H7 (cell line): ENCODE data around the gene EHMT1. TPM values are rescaled to one million over a fixed set of nuclear protein-coding genes. Genes with fewer than 3 reads are reported as not detected.

ENCODE experiments used
- DNase-seq: peaks from one replicate; pipeline ENCODE4 v3.0.0; 2012
- H3K27me3 ChIP-seq: 2 replicates; pipeline ENCODE4 v1.6.0; 2011; ENCODE audit warnings: mild to moderate bottlenecking, low read length; ENCODE audit not compliant: control insufficient read depth, insufficient read depth
- H3K36me3 ChIP-seq: replicated peaks from 2 replicates; pipeline ENCODE4 v1.5.1; 2011; ENCODE audit warnings: low read length; ENCODE audit not compliant: control insufficient read depth, insufficient read depth
- H3K4me3 ChIP-seq: 2 replicates; pipeline ENCODE4 v1.5.1; 2011; ENCODE audit warnings: low read depth, mild to moderate bottlenecking, control low read depth, low read length, moderate library complexity; ENCODE audit not compliant: insufficient read depth
- total RNA-seq: library from RNA; depleted of rRNA; stranded (reverse); fragments of >200 nt; shearing (Covaris generic); gene quantifications from 2 replicates; pipeline ENCODE4 v1.2.3, GENCODE V29; 2014

Gene EHMT1
- total RNA-seq, 1 experiment from 2014 or later: 89.6 TPM

GRCh38 chr9:137674307-137674975 is 55.6 kb downstream of the EHMT1 start:
- peak; percentile 69 for DNase-seq
- Histone ChIP-seq H3K4me3 (no peak overlapping the region), H3K27me3 (no peaks in the 10 kb centered on the region), H3K36me3 (no peaks in the 10 kb centered on the region)

- H3K36me3 ChIP-seq: no peaks in the 10 kb centered on the region
These were observed 56.1 kb downstream of the EHMT1 start for GRCh38 chr9:137674976-137675320.

DNA sequence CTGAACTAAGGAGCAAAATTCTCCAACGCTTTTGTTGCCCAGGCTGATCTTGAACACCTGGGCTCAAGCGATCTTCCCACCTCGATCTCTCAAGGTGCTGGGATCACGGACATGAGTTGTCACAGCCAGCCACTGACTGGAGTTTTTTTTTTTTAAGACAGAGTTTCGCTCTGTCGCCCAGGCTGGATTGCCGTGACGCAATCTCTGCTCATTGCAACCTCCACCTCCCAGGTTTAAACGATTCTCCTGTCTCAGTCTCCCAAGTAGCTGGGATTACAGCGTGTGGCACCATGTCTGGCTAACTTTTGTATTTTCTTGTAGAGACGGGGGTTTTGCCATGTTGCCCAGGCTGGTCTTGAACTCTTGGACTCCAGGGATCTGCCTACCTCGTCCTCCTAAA is 58.2 kb downstream of the EHMT1 start:
- Histone ChIP-seq H3K27me3 (no peaks in the 10 kb centered on the region), H3K36me3 (no peaks in the 10 kb centered on the region), H3K4me3 (no peak overlapping the region)
- DNase-seq: no peak

More at GRCh38 chr9:137674976-137675320, 56.1 kb downstream of the EHMT1 start:
- no peak overlapping the region for H3K4me3 ChIP-seq
- no peaks in the 10 kb centered on the region for H3K27me3 ChIP-seq
- DNase-seq: peak; percentile 42

GRCh38 chr9:137678202-137678601 is 59.4 kb downstream of the EHMT1 start:
- H3K27me3 ChIP-seq: no peaks in the 10 kb centered on the region
- H3K36me3 ChIP-seq: no peaks in the 10 kb centered on the region
- DNase-seq: no peak
- H3K4me3 ChIP-seq: no peak overlapping the region

GRCh38 chr9:137679249-137679648 is 60.4 kb downstream of the EHMT1 start:
- Histone ChIP-seq H3K36me3 (no peaks in the 10 kb centered on the region), H3K27me3 (no peaks in the 10 kb centered on the region), H3K4me3 (no peak overlapping the region)
- peak; percentile 86 for DNase-seq

GRCh38 chr9:137679695-137680305 is 61.0 kb downstream of the EHMT1 start:
- Histone ChIP-seq H3K4me3 (no peak overlapping the region), H3K36me3 (no peaks in the 10 kb centered on the region), H3K27me3 (no peaks in the 10 kb centered on the region)
- peak; percentile 36 for DNase-seq

DNA sequence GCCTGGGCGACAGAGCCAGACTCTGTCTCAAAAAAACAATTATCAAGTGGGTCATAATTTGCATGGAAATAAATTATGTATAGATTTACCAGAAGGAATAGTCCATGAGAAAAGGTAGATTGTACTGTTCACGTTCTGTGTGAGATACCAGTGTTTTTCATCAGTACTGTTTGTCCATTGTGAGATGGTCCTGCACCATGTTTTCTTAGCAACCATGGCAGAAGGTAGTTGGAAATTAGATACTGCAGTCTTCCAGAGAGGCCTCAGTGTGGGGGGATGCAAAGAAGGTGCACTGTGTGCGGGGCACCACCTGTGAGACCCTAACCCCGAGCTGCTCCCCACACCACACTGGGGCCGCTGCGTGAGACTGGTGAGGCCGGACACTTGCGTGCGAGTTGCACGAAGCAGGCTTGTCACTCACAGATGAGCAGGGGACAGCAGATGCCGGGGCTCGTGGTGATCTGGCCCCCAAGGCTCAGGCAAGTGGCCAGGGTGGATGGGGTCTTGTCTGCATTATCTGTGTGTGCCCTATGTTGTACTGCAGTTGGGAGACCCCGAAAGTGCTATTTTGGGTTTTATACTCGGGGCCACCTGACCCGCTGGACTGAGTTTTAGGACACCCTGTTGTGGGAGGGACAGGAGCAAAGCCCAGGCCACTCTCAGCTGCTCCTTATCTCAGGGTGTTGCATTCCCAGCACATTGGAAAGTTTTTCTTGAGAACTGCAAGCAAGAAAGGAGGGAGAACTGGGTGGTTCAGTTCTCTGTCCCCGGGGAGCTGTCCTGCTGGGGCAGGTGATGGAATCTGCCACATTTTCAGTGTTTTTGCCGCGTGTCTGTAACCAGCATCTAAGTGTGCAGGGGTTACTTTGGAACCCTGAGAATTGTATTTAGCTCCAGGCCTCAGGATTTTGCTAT is 61.9 kb downstream of the EHMT1 start:
- H3K4me3 ChIP-seq: no peak overlapping the region

DNA sequence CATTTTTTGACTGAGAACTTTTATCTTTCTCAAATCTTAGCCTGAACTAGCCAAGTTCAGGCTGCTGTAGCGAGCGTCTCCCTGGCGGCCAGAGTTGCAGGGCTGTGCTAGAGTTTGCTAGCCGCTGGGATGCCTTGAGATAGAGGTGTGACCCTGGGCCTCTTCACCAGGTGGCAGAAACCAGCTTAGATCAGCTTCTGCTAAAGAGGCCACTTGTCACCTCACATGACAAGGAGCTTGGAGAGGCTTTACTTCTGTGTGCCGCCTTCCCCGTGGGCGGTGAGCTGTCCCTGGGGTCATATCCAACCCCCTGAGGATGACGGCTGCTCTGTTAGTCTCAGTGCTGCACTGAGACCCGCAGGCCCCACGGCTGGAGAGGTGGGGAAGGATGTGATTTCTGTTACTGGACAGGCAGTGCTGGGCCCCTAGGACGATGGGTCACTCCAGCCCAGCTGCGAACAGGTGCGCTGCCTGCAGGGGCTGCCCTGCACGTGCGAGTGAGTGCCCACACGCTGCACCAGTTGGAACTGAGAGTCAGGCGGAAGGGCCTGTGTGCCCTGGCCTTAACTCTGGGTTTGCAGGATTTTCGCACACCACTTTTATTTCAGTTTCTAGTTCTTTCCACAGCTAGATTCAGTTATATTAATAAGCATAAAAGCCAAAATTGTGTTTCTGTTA is 63.8 kb downstream of the EHMT1 start:
- peak; percentile 60 for DNase-seq
- H3K27me3 ChIP-seq: no peaks in the 10 kb centered on the region
- H3K4me3 ChIP-seq: no peak overlapping the region
- no peaks in the 10 kb centered on the region for H3K36me3 ChIP-seq

More for the DNA sequence above, 61.9 kb downstream of the EHMT1 start:
- no peaks in the 10 kb centered on the region for H3K27me3 ChIP-seq
- H3K36me3 ChIP-seq: no peaks in the 10 kb centered on the region
- DNase-seq: peak; percentile 62

DNA sequence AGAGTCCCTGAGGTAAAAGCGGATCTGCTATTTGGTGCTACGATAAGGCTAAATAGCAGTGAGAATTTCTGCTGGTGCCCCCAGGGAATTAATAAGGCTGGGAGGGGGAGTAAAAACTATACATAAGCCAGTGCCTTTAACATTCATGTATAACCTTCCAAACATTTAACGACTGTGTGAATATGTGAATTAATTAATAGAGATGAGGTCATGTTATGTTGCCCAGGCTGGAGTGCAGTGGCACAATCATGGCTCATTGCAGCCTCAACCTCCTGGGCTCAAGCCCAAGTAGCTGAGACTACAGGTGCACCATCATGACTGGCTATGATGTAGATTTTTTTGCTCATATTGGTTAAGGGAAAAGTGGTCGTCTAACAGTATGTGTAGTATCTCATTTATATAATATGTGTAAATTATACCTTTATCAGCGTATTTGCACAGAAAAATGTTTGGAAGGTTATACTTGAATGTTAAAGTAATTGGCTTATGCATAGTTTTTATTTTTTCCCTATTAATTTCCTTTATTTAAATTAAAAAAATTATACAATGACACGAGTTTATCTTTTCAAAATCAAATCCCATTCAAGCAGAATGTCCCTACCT is 64.6 kb downstream of the EHMT1 start:
- Histone ChIP-seq H3K27me3 (no peaks in the 10 kb centered on the region), H3K36me3 (no peaks in the 10 kb centered on the region), H3K4me3 (no peak overlapping the region)
- peak; percentile 15 for DNase-seq

GRCh38 chr9:137685035-137685740 is 66.4 kb downstream of the EHMT1 start:
- H3K4me3 ChIP-seq: no peak overlapping the region
- no peaks in the 10 kb centered on the region for H3K27me3 ChIP-seq
- H3K36me3 ChIP-seq: no peaks in the 10 kb centered on the region
- DNase-seq: no peak

- no peak for DNase-seq
- Histone ChIP-seq H3K27me3 (no peaks in the 10 kb centered on the region), H3K36me3 (no peaks in the 10 kb centered on the region), H3K4me3 (no peak overlapping the region)
These were observed 67.1 kb downstream of the EHMT1 start for GRCh38 chr9:137685741-137686420.

- no peaks in the 10 kb centered on the region for H3K27me3 ChIP-seq
- peak; percentile 22 for DNase-seq
- no peaks in the 10 kb centered on the region for H3K36me3 ChIP-seq
- H3K4me3 ChIP-seq: no peak overlapping the region
These were observed 69.5 kb downstream of the EHMT1 start for GRCh38 chr9:137688261-137688660.

DNA sequence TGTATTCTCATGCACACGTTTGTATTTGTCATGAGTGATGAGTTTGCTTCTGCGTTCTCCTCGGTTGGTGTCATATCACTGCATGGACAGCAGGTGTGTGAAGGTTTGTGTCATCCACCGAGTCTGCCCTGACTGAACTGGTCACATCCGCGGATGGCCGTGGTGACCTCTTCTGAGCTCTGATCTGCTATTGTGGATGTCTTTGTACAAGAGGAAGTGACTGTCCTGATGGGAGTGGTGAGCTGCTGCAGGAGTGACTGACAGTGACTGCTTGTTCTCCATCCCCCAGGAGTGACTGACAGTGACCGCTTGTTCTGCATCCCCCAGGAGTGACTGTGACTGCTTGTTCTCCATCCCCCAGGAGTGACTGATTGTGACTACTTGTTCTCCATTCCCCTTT is 69.9 kb downstream of the EHMT1 start:
- Histone ChIP-seq H3K27me3 (no peaks in the 10 kb centered on the region), H3K4me3 (no peak overlapping the region), H3K36me3 (no peaks in the 10 kb centered on the region)
- peak; percentile 31 for DNase-seq
